ENCODE results near the gene GXYLT2.

Gene GXYLT2

GRCh38 chr3:72887705-72888545 is at the start of gene GXYLT2:
GXYLT2 (plus strand) TSS chr3:72888046; CDS start chr3:72888234, 188 bp downstream.
- Histone ChIP-seq H3K27ac (ENCODE audit: low read depth, low read length) (peak within 1 kb of the TSS; percentile 53), H3K27me3 (ENCODE audit: control insufficient read depth, insufficient read depth, low read length) (peaks cover 45% of the 10 kb centered on the region), H3K36me3 (ENCODE audit: control insufficient read depth, insufficient read depth, low read length) (no peaks in the 10 kb centered on the region), H3K9ac (ENCODE audit: low read depth, low read length) (peak within 1 kb of the TSS; percentile 23; the same call in 1 of the 2 replicates), H3K4me3 (ENCODE audit: low read depth, low read length) (peak within 1 kb of the TSS; percentile 71), H3K4me1 (ENCODE audit: control insufficient read depth, insufficient read depth, low read length) (peaks cover 15% of the 10 kb centered on the region), H3K9me3 (ENCODE audit: control insufficient read depth, insufficient read depth, low read length) (no peaks in the 10 kb centered on the region)

GRCh38 chr3:72839057-72839456 is 48.8 kb upstream of the GXYLT2 start:
- H3K36me3 ChIP-seq (ENCODE audit: control insufficient read depth, insufficient read depth, low read length), result peaks cover 46% of the 10 kb centered on the region
- H3K27ac ChIP-seq (ENCODE audit: low read depth, low read length), result no peak overlapping the region
- H3K4me1 ChIP-seq (ENCODE audit: control insufficient read depth, insufficient read depth, low read length), result no peaks in the 10 kb centered on the region
- H3K9ac ChIP-seq (ENCODE audit: low read depth, low read length), result no peak overlapping the region
- no peaks in the 10 kb centered on the region for H3K9me3 ChIP-seq (ENCODE audit: control insufficient read depth, insufficient read depth, low read length)
- H3K4me3 ChIP-seq (ENCODE audit: low read depth, low read length), result no peak overlapping the region
- H3K27me3 ChIP-seq (ENCODE audit: control insufficient read depth, insufficient read depth, low read length), result no peaks in the 10 kb centered on the region

GRCh38 chr3:72844436-72844993 is 43.3 kb upstream of the GXYLT2 start:
- no peaks in the 10 kb centered on the region for H3K9me3 ChIP-seq (ENCODE audit: control insufficient read depth, insufficient read depth, low read length)
- H3K4me1 ChIP-seq (ENCODE audit: control insufficient read depth, insufficient read depth, low read length), result peaks cover 7% of the 10 kb centered on the region
- H3K9ac ChIP-seq (ENCODE audit: low read depth, low read length), result no peak overlapping the region
- no peak overlapping the region for H3K4me3 ChIP-seq (ENCODE audit: low read depth, low read length)
- no peak overlapping the region for H3K27ac ChIP-seq (ENCODE audit: low read depth, low read length)
- H3K36me3 ChIP-seq (ENCODE audit: control insufficient read depth, insufficient read depth, low read length), result peaks cover 22% of the 10 kb centered on the region
- peaks cover 22% of the 10 kb centered on the region for H3K27me3 ChIP-seq (ENCODE audit: control insufficient read depth, insufficient read depth, low read length)

GRCh38 chr3:72846166-72846565 is 41.7 kb upstream of the GXYLT2 start:
- peaks cover 10% of the 10 kb centered on the region for H3K36me3 ChIP-seq (ENCODE audit: control insufficient read depth, insufficient read depth, low read length)
- no peak overlapping the region for H3K9ac ChIP-seq (ENCODE audit: low read depth, low read length)
- peaks cover 7% of the 10 kb centered on the region for H3K4me1 ChIP-seq (ENCODE audit: control insufficient read depth, insufficient read depth, low read length)
- H3K4me3 ChIP-seq (ENCODE audit: low read depth, low read length), result no peak overlapping the region
- H3K27me3 ChIP-seq (ENCODE audit: control insufficient read depth, insufficient read depth, low read length), result peaks cover 26% of the 10 kb centered on the region
- no peak overlapping the region for H3K27ac ChIP-seq (ENCODE audit: low read depth, low read length)
- H3K9me3 ChIP-seq (ENCODE audit: control insufficient read depth, insufficient read depth, low read length), result no peaks in the 10 kb centered on the region

GRCh38 chr3:72847282-72847681 is 40.6 kb upstream of the GXYLT2 start:
- Histone ChIP-seq H3K9me3 (ENCODE audit: control insufficient read depth, insufficient read depth, low read length) (no peaks in the 10 kb centered on the region), H3K4me1 (ENCODE audit: control insufficient read depth, insufficient read depth, low read length) (peaks cover 7% of the 10 kb centered on the region), H3K27ac (ENCODE audit: low read depth, low read length) (no peak overlapping the region), H3K9ac (ENCODE audit: low read depth, low read length) (no peak overlapping the region), H3K36me3 (ENCODE audit: control insufficient read depth, insufficient read depth, low read length) (no peaks in the 10 kb centered on the region), H3K4me3 (ENCODE audit: low read depth, low read length) (peak overlapping the region; percentile 78), H3K27me3 (ENCODE audit: control insufficient read depth, insufficient read depth, low read length) (peaks cover 26% of the 10 kb centered on the region)

GRCh38 chr3:72847751-72848702 is 39.8 kb upstream of the GXYLT2 start, which contains the start of gene SHQ1:
SHQ1 (minus strand) TSS chr3:72848445; CDS start chr3:72848340, 105 bp downstream.
- H3K4me3 ChIP-seq (ENCODE audit: low read depth, low read length), result peak within 1 kb of the TSS; percentile 78
- H3K4me1 ChIP-seq (ENCODE audit: control insufficient read depth, insufficient read depth, low read length), result peaks cover 7% of the 10 kb centered on the region
- peak within 1 kb of the TSS; percentile 23 for H3K27ac ChIP-seq (ENCODE audit: low read depth, low read length)
- H3K9ac ChIP-seq (ENCODE audit: low read depth, low read length), result no peak within 1 kb of the TSS
- H3K36me3 ChIP-seq (ENCODE audit: control insufficient read depth, insufficient read depth, low read length), result no peaks in the 10 kb centered on the region
- no peaks in the 10 kb centered on the region for H3K9me3 ChIP-seq (ENCODE audit: control insufficient read depth, insufficient read depth, low read length)
- H3K27me3 ChIP-seq (ENCODE audit: control insufficient read depth, insufficient read depth, low read length), result peaks cover 26% of the 10 kb centered on the region

GRCh38 chr3:72848703-72849081 is 39.2 kb upstream of the GXYLT2 start:
- Histone ChIP-seq H3K9ac (ENCODE audit: low read depth, low read length) (no peak overlapping the region), H3K4me1 (ENCODE audit: control insufficient read depth, insufficient read depth, low read length) (peaks cover 7% of the 10 kb centered on the region), H3K27ac (ENCODE audit: low read depth, low read length) (no peak overlapping the region), H3K27me3 (ENCODE audit: control insufficient read depth, insufficient read depth, low read length) (peaks cover 26% of the 10 kb centered on the region), H3K4me3 (ENCODE audit: low read depth, low read length) (peak overlapping the region; percentile 78), H3K36me3 (ENCODE audit: control insufficient read depth, insufficient read depth, low read length) (no peaks in the 10 kb centered on the region), H3K9me3 (ENCODE audit: control insufficient read depth, insufficient read depth, low read length) (no peaks in the 10 kb centered on the region)

- no peak overlapping the region for H3K9ac ChIP-seq (ENCODE audit: low read depth, low read length)
- H3K27ac ChIP-seq (ENCODE audit: low read depth, low read length), result no peak overlapping the region
- no peaks in the 10 kb centered on the region for H3K4me1 ChIP-seq (ENCODE audit: control insufficient read depth, insufficient read depth, low read length)
- no peak overlapping the region for H3K4me3 ChIP-seq (ENCODE audit: low read depth, low read length)
- H3K9me3 ChIP-seq (ENCODE audit: control insufficient read depth, insufficient read depth, low read length), result no peaks in the 10 kb centered on the region
- no peaks in the 10 kb centered on the region for H3K27me3 ChIP-seq (ENCODE audit: control insufficient read depth, insufficient read depth, low read length)
- H3K36me3 ChIP-seq (ENCODE audit: control insufficient read depth, insufficient read depth, low read length), result no peaks in the 10 kb centered on the region
Measured at GRCh38 chr3:72855001-72855400, 32.8 kb upstream of the GXYLT2 start.

- Histone ChIP-seq H3K4me3 (ENCODE audit: low read depth, low read length) (no peak overlapping the region), H3K27ac (ENCODE audit: low read depth, low read length) (no peak overlapping the region), H3K27me3 (ENCODE audit: control insufficient read depth, insufficient read depth, low read length) (no peaks in the 10 kb centered on the region), H3K9ac (ENCODE audit: low read depth, low read length) (no peak overlapping the region), H3K9me3 (ENCODE audit: control insufficient read depth, insufficient read depth, low read length) (no peaks in the 10 kb centered on the region), H3K4me1 (ENCODE audit: control insufficient read depth, insufficient read depth, low read length) (no peaks in the 10 kb centered on the region), H3K36me3 (ENCODE audit: control insufficient read depth, insufficient read depth, low read length) (no peaks in the 10 kb centered on the region)
Measured at GRCh38 chr3:72860053-72860452, 27.8 kb upstream of the GXYLT2 start.

GRCh38 chr3:72860846-72861245 is 27.0 kb upstream of the GXYLT2 start:
- H3K27me3 ChIP-seq (ENCODE audit: control insufficient read depth, insufficient read depth, low read length), result no peaks in the 10 kb centered on the region
- H3K4me3 ChIP-seq (ENCODE audit: low read depth, low read length), result no peak overlapping the region
- H3K27ac ChIP-seq (ENCODE audit: low read depth, low read length), result no peak overlapping the region
- no peaks in the 10 kb centered on the region for H3K36me3 ChIP-seq (ENCODE audit: control insufficient read depth, insufficient read depth, low read length)
- no peaks in the 10 kb centered on the region for H3K9me3 ChIP-seq (ENCODE audit: control insufficient read depth, insufficient read depth, low read length)
- no peak overlapping the region for H3K9ac ChIP-seq (ENCODE audit: low read depth, low read length)
- H3K4me1 ChIP-seq (ENCODE audit: control insufficient read depth, insufficient read depth, low read length), result no peaks in the 10 kb centered on the region

Data from HUES48 (cell line).